Type B pancreatic cell (in vitro differentiated cells): ENCODE measurements around the gene FAM32A. TPM values are rescaled to one million over a fixed set of nuclear protein-coding genes. Genes with fewer than 3 reads are reported as not detected.

Experiments
- DNase-seq: peaks from one replicate; pipeline ENCODE4 v3.0.0; 2021; ENCODE audit warnings: mixed read lengths; ENCODE audit not compliant: unreplicated experiment; ENCODE audit errors: extremely low spot score
- H3K27ac Mint-ChIP-seq: 2 replicates; pipeline ENCODE4 v1.8.0; 2021; ENCODE audit warnings: mild to moderate bottlenecking, mixed read lengths
- H3K27me3 Mint-ChIP-seq: 2 replicates; pipeline ENCODE4 v1.8.0; 2021; ENCODE audit warnings: mixed read lengths
- H3K36me3 Mint-ChIP-seq: 2 replicates; pipeline ENCODE4 v1.8.0; 2021; ENCODE audit warnings: mixed read lengths
- H3K4me1 Mint-ChIP-seq: one replicate; pipeline ENCODE4 v1.8.0; 2021; ENCODE audit warnings: mixed read lengths; ENCODE audit not compliant: unreplicated experiment
- H3K4me3 Mint-ChIP-seq: 2 replicates; pipeline ENCODE4 v1.8.0; 2021; ENCODE audit warnings: mild to moderate bottlenecking, mixed read lengths
- H3K9me3 Mint-ChIP-seq: 2 replicates; pipeline ENCODE4 v1.8.0; 2021; ENCODE audit warnings: mixed read lengths
- total RNA-seq: library from RNA; stranded (reverse); gene quantifications from 2 replicates; pipeline ENCODE4 v1.2.1, GENCODE V29; 2021; ENCODE audit warnings: low replicate concordance
- TF ChIP-seq, protein P1 (sequence below): fragments of 200-600 bp; sonication (generic); conservative IDR thresholded peaks from 2 replicates; pipeline ENCODE4 v1.5.0; 2021; ENCODE audit warnings: antibody characterized with exemption, mild to moderate bottlenecking

The FAM32A gene
- total RNA-seq, 1 donor from 2014 or later = 89.0 TPM

DNA sequence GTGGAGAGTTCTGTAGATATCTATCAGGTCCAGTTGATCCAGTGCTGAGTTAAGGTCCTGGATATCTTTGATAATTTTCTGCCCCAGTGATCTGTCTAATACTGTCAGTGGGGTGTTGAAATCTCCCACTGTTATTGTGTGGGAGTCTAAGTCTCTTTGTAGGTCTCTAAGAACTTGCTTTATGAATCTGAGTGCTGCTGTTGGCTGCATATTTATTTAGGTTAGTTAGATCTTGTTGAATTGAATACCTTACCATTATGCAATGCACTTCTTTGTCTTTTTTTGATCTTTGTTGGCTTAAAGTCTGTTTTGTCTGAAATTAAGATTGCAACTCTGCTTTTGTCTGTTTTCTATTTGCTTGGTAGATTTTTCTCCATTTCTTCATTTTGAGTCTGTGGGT, 27.9 kb downstream of the FAM32A start:
- no peak for DNase-seq
- Mint-ChIP-seq H3K27ac (no peak overlapping the region), H3K27me3 (no peaks in the 10 kb centered on the region), H3K4me3 (no peak overlapping the region), H3K36me3 (peaks cover 48% of the 10 kb centered on the region), H3K9me3 (no peaks in the 10 kb centered on the region), H3K4me1 (peaks cover 10% of the 10 kb centered on the region)
- TF ChIP-seq, protein P1, sequence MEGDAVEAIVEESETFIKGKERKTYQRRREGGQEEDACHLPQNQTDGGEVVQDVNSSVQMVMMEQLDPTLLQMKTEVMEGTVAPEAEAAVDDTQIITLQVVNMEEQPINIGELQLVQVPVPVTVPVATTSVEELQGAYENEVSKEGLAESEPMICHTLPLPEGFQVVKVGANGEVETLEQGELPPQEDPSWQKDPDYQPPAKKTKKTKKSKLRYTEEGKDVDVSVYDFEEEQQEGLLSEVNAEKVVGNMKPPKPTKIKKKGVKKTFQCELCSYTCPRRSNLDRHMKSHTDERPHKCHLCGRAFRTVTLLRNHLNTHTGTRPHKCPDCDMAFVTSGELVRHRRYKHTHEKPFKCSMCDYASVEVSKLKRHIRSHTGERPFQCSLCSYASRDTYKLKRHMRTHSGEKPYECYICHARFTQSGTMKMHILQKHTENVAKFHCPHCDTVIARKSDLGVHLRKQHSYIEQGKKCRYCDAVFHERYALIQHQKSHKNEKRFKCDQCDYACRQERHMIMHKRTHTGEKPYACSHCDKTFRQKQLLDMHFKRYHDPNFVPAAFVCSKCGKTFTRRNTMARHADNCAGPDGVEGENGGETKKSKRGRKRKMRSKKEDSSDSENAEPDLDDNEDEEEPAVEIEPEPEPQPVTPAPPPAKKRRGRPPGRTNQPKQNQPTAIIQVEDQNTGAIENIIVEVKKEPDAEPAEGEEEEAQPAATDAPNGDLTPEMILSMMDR = no peak

DNA sequence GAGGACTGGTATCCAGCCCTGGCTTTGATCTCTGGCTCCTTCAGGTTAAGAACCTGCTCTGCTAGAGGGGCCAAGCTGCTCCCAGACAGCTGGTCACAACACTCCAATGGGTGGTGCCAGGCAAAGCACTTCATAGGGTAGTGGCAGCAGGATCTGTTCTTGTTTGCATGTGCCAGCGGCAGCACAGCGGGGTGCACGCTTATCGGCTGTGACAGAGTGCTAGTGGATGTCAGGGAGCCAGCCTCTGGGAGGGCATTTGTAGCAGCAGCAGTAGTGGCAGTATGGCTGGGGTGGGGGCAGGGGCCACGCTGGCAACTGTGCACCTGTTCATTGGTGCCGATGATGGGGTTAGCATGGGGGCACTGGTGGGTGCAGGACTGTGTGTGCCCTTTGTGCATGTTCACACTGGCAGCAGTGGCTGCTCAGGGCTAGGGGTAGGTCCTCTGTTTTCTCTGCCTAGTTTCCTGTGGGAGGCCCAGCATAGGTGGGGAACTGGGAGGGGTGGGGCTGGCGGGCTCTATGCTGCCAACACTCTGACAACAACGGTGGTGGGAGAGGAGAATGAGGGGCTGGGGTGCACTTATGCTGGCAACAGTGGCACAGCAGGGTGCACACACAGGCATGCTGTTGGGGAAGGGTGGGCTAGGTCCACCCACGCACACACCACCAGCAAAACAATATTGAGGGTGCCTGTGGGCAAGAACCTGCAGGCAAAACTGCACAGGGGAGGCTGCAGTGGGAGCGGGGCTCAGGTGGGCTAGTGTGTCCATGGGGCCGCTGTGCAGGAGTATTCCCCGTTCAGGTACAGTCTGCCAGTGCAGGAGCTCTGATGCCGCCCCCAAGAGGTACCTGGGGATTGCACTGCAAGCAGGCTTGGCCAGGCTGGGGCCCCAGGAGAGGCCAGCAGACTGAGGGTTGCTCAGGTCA, 31.8 kb downstream of the FAM32A start:
- H3K4me1 Mint-ChIP-seq = peaks cover 10% of the 10 kb centered on the region
- H3K9me3 Mint-ChIP-seq = peaks cover 10% of the 10 kb centered on the region
- no peak for DNase-seq
- no peak overlapping the region for H3K4me3 Mint-ChIP-seq
- peaks cover 54% of the 10 kb centered on the region for H3K36me3 Mint-ChIP-seq
- TF ChIP-seq, protein P1 = no peak
- H3K27me3 Mint-ChIP-seq = no peaks in the 10 kb centered on the region
- H3K27ac Mint-ChIP-seq = no peak overlapping the region

DNA sequence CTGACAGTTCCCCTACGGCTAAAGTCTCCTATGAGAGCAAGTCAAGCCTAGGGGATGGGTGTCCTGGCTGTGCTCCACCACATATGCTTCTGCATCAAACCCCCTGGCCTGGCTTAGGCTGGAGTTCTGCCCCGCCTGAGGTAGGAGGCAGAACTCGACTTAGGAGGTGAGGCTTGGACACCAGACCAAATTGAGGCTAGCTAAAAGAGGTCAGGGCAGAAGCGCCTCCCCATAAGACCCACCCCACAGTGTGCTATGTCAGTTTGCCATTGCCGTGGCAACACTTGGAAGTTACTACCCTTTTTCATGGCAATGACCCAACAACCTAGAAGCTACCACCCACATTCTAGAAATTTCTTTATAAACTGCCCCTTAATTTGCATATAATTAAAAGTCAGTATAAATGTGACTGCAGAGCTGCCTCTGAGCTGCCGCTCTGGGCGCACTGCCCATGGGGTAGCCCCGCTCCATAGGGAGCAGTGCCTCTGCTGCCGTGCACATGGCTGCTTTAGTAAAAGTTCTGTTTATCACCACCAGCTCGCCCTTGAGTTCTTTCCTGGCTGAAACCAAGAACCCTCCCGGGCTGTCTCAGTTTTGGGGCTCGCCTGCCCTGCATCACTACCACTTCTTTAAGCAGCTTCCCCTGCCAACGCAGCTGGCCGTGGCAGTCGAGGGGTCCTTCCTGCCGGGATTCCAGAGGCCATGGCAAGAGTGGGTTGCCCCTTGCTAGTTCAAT, 32.7 kb downstream of the FAM32A start:
- H3K4me1 Mint-ChIP-seq = peaks cover 4% of the 10 kb centered on the region
- DNase-seq = no peak
- TF ChIP-seq, protein P1 = no peak
- H3K36me3 Mint-ChIP-seq = peaks cover 50% of the 10 kb centered on the region
- H3K27me3 Mint-ChIP-seq = no peaks in the 10 kb centered on the region
- H3K27ac Mint-ChIP-seq = no peak overlapping the region
- H3K9me3 Mint-ChIP-seq = peaks cover 10% of the 10 kb centered on the region
- no peak overlapping the region for H3K4me3 Mint-ChIP-seq

DNA sequence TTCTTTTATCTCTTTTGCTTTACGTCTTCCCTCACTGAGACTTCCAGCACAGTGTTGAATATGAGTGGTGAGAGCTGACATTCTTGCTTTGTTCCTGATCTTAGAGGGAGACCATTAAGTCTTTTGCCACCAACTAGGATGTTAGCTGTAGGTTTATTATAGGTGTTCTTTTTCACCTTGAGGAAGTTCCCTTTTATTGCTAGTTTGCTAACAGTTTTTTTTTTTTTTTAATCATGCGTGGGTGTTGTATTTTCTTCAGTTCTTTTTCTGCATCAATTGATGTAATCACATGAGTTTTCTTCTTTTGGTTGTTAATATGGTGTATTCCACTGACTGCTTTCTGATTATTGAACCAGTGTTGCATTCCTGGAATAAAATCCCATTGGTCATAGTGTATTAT, 33.6 kb downstream of the FAM32A start:
- TF ChIP-seq, protein P1 = no peak
- Mint-ChIP-seq H3K27me3 (no peaks in the 10 kb centered on the region), H3K36me3 (peaks cover 46% of the 10 kb centered on the region), H3K27ac (no peak overlapping the region), H3K4me1 (no peaks in the 10 kb centered on the region), H3K4me3 (no peak overlapping the region), H3K9me3 (peaks cover 10% of the 10 kb centered on the region)
- DNase-seq = no peak

DNA sequence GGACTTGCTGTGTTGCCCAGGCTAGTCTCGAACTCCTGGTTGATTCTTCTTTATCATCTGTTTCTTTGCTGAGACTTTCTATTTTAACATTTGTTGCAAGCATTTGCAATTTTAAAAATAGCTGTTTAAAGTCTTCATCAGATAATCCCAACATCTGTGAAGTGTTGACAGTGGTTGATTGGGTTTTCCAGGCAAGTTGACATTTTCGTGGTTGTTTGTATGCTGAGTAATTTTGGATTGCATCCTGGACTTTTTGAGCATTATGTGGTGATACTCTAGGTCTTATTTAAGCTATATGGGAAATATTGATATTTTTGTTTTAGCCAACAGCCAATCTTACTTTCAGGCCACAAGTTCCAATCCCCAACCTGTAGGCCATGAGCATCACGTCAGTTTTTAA, 37.6 kb downstream of the FAM32A start:
- Mint-ChIP-seq H3K27me3 (no peaks in the 10 kb centered on the region), H3K4me1 (no peaks in the 10 kb centered on the region), H3K4me3 (no peak overlapping the region), H3K27ac (no peak overlapping the region), H3K9me3 (peaks cover 10% of the 10 kb centered on the region), H3K36me3 (peaks cover 33% of the 10 kb centered on the region)
- TF ChIP-seq, protein P1 = no peak
- no peak for DNase-seq
